Keratinocyte (primary cell): ENCODE results near the gene OXNAD1. TPM values are rescaled to one million over a fixed set of nuclear protein-coding genes. Genes with fewer than 3 reads are reported as not detected.

Source experiments
- DNase-seq: peaks from one replicate; pipeline ENCODE4 v3.0.0-alpha.2; 2011; ENCODE audit warnings: low read depth, missing footprints, low spot score
- FAIRE-seq: peaks from 2 replicates; lab custom pipeline; 2011; peaks lifted over from hg19 to GRCh38; lab: Jason Lieb, UNC
- H2AFZ ChIP-seq: 2 replicates; pipeline ENCODE4 v1.6.0; 2012; ENCODE audit warnings: low read length, control low read depth, inconsistent platforms; ENCODE audit not compliant: control insufficient read depth
- H3K27ac ChIP-seq: 2 replicates; pipeline ENCODE4 v1.5.1; 2011; ENCODE audit warnings: low read length; ENCODE audit not compliant: control insufficient read depth, insufficient read depth
- H3K27me3 ChIP-seq: 3 replicates; pipeline ENCODE4 v1.6.0; 2011; ENCODE audit warnings: low read length; ENCODE audit not compliant: control insufficient read depth, insufficient read depth; ENCODE audit errors: extremely low read depth
- H3K36me3 ChIP-seq, 2 experiments: 2 replicates in 1 of 2; 3 replicates in 1 of 2; pipeline ENCODE4 v1.5.1; 2011; ENCODE audit warnings: low read length in 2 of 2, mild to moderate bottlenecking in 1 of 2; ENCODE audit not compliant: control insufficient read depth in 2 of 2, insufficient read depth in 2 of 2; ENCODE audit errors: extremely low read depth in 1 of 2
- H3K4me1 ChIP-seq: 3 replicates; pipeline ENCODE4 v1.5.1; 2011; ENCODE audit warnings: low read length; ENCODE audit not compliant: control insufficient read depth, insufficient read depth; ENCODE audit errors: extremely low read depth
- H3K4me2 ChIP-seq: 3 replicates; pipeline ENCODE4 v1.6.0; 2011; ENCODE audit warnings: low read depth, low read length; ENCODE audit not compliant: control insufficient read depth, insufficient read depth; ENCODE audit errors: extremely low read depth
- H3K4me3 ChIP-seq, 3 experiments: fragments of 200-600 bp in 1 of 3; sonication (generic) in 1 of 3; 2 replicates in 2 of 3; 3 replicates in 1 of 3; pipeline ENCODE4 v1.5.1; 2011 to 2016; ENCODE audit warnings: low read length in 3 of 3, mild to moderate bottlenecking in 3 of 3, control low read depth in 2 of 3, inconsistent platforms in 1 of 3, low read depth in 1 of 3, mixed read lengths in 1 of 3, mixed run types in 1 of 3, moderate library complexity in 1 of 3; ENCODE audit not compliant: control insufficient read depth in 2 of 3, insufficient read depth in 2 of 3; ENCODE audit errors: extremely low read depth in 1 of 3
- H3K79me2 ChIP-seq: 2 replicates; pipeline ENCODE4 v1.6.0; 2012; ENCODE audit warnings: low read length; ENCODE audit not compliant: control insufficient read depth, insufficient read depth
- H3K9ac ChIP-seq: 3 replicates; pipeline ENCODE4 v1.6.0; 2011; ENCODE audit warnings: low read length; ENCODE audit not compliant: control insufficient read depth, insufficient read depth; ENCODE audit errors: extremely low read depth
- H3K9me1 ChIP-seq: 3 replicates; pipeline ENCODE4 v1.6.0; 2011; ENCODE audit warnings: low read length; ENCODE audit not compliant: control insufficient read depth, insufficient read depth; ENCODE audit errors: extremely low read depth
- H3K9me3 ChIP-seq: 2 replicates; pipeline ENCODE4 v1.5.1; 2012; ENCODE audit warnings: low read depth, low read length; ENCODE audit not compliant: control insufficient read depth
- H4K20me1 ChIP-seq: 3 replicates; pipeline ENCODE4 v1.6.0; 2011; ENCODE audit warnings: low read length; ENCODE audit not compliant: control insufficient read depth, insufficient read depth; ENCODE audit errors: extremely low read depth
- CTCF ChIP-seq, 3 experiments: IDR thresholded peaks in 1 of 3; conservative IDR thresholded peaks in 1 of 3; optimal IDR thresholded peaks in 1 of 3; 2 replicates in 2 of 3; 3 replicates in 1 of 3; pipeline versions ENCODE3 to v1.5.1; 2011; ENCODE audit warnings: low read length in 3 of 3, mild to moderate bottlenecking in 3 of 3, moderate library complexity in 2 of 3, control low read depth in 1 of 3, inconsistent platforms in 1 of 3; ENCODE audit not compliant: insufficient read depth in 2 of 3; ENCODE audit errors: extremely low read depth in 1 of 3
- EZH2 ChIP-seq: IDR thresholded peaks from one replicate; pipeline ENCODE4 v1.6.1; 2012; ENCODE audit warnings: inconsistent platforms, mild to moderate bottlenecking, low read length, moderate library complexity
- dilution Hi-C: fragments of 300-500 bp; cut with MboI; formaldehyde crosslinking; loops from one replicate; pipeline ENCODE4 v1.7.0; 2020; ENCODE audit warnings: low sequenced_read_pairs; ENCODE audit not compliant: extremely low pct_ligation_motif_present
- polyA plus RNA-seq, 5 experiments: library from polyadenylated mRNA; depleted of rRNA in 3 of 5; stranded (reverse) in 3 of 5; stranded (forward) in 1 of 5; unstranded in 1 of 5; fragments of >200 nt; gene quantifications; 1 replicate in 1 of 5; 2 replicates in 3 of 5; 3 replicates in 1 of 5; pipeline versions ENCODE4 v1.2.1 to v1.2.3, GENCODE V29; 2011 to 2012; ENCODE audit warnings: missing spikeins in 2 of 5, low read depth in 1 of 5, low replicate concordance in 1 of 5

OXNAD1 gene
- polyA plus RNA-seq, 1 donor (not counting 4 experiments of a cell fraction or from before 2014, with no cell fraction given) = 15.2 TPM

- Histone ChIP-seq H3K36me3 (no peaks in the 10 kb centered on the region), H3K9me1 (no peaks in the 10 kb centered on the region), H3K79me2 (no peaks in the 10 kb centered on the region), H3K4me2 (no peak overlapping the region), H2AFZ (no peak overlapping the region), H4K20me1 (no peaks in the 10 kb centered on the region), H3K27me3 (no peaks in the 10 kb centered on the region), H3K9me3 (no peaks in the 10 kb centered on the region), H3K27ac (no peak overlapping the region), H3K4me1 (no peaks in the 10 kb centered on the region), H3K4me3 (no peak overlapping the region), H3K9ac (no peak overlapping the region)
- DNase-seq = no peak
- TF ChIP-seq CTCF (optimal IDR thresholded peaks at IDR 0.05 in 1 of 3, IDR thresholded peaks at IDR 0.05 in 1 of 3, conservative IDR thresholded peaks at IDR 0.05 in 1 of 3; ENCODE audit: extremely low read depth in 1 of 3, insufficient read depth in 2 of 3, low read length in 3 of 3) = no peak
- TF ChIP-seq EZH2 = no peak
- no peak for FAIRE-seq
- dilution Hi-C loops = no loop called here
Observed at GRCh38 chr3:16227566-16227965, 37.4 kb upstream of the OXNAD1 start.

- Histone ChIP-seq H3K9me3 (no peaks in the 10 kb centered on the region), H4K20me1 (no peaks in the 10 kb centered on the region), H3K79me2 (no peaks in the 10 kb centered on the region), H3K9me1 (no peaks in the 10 kb centered on the region), H3K4me3 (no peak overlapping the region), H3K27ac (no peak overlapping the region), H3K4me1 (no peaks in the 10 kb centered on the region), H3K9ac (no peak overlapping the region), H3K36me3 (no peaks in the 10 kb centered on the region), H3K27me3 (no peaks in the 10 kb centered on the region), H3K4me2 (no peak overlapping the region), H2AFZ (no peak overlapping the region)
- dilution Hi-C loops = no loop called here
- FAIRE-seq (no peak), DNase-seq (no peak)
- TF ChIP-seq EZH2 (no peak), CTCF (optimal IDR thresholded peaks at IDR 0.05 in 1 of 3, IDR thresholded peaks at IDR 0.05 in 1 of 3, conservative IDR thresholded peaks at IDR 0.05 in 1 of 3; ENCODE audit: extremely low read depth in 1 of 3, insufficient read depth in 2 of 3, low read length in 3 of 3) (no peak)
Observed at GRCh38 chr3:16229681-16230080, 35.3 kb upstream of the OXNAD1 start.
